ENCODE results near the gene HES5.
A peak's percentile ranks its signal among the peaks of the same experiment; 100 is the strongest.
"Not testable (repeated sequence)": the region's sequence is repeated elsewhere in the genome, so short reads cannot be mapped to it uniquely, and the experiment has no call there.

Gene HES5, protein sequence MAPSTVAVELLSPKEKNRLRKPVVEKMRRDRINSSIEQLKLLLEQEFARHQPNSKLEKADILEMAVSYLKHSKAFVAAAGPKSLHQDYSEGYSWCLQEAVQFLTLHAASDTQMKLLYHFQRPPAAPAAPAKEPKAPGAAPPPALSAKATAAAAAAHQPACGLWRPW

DNA sequence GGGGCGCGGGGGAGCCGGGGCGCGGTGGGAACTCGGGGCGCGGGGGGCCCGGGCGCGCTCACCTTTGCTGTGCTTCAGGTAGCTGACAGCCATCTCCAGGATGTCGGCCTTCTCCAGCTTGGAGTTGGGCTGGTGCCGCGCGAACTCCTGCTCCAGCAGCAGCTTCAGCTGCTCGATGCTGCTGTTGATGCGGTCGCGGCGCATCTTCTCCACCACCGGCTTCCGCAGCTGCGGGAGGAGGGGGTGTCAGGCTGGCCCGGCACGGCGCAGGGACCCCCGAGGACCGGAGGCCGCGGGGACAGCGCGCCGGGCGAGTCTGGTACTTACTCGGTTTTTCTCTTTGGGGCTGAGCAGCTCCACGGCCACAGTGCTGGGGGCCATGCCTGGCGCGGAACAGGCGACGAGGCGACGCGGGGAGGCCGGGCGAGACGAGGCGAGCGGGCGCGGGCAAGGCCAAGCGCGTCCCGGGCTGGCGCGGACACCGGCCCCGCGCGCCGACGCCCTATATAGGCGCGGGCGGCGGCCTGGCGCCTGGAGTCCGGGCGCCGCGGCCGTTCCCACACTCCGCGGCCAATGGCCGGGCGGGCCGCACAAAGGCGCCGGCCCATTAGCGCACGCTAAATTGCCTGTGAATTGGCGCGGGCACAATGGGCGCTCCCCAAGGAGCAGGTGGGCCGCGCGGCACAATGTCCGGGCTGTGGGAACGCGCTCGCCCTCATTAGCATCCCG lies at the start of gene HES5:
Gene HES5 (minus strand): TSS at position 480 of the 729 bp plus-strand sequence. CDS start 99 bp downstream, at position 381.
- peak; percentile 90 for DNase-seq (ENCODE audit: low spot score)

- no peak for DNase-seq (ENCODE audit: low spot score)
Observed at GRCh38 chr1:2578758-2579118, 48.7 kb upstream of the HES5 start.

- not testable (repeated sequence) for DNase-seq (ENCODE audit: low spot score)
Observed at GRCh38 chr1:2577565-2578075, 47.6 kb upstream of the HES5 start.

GRCh38 chr1:2575801-2576663 lies 46.0 kb upstream of the HES5 start:
- DNase-seq (ENCODE audit: low spot score), result no peak

DNA sequence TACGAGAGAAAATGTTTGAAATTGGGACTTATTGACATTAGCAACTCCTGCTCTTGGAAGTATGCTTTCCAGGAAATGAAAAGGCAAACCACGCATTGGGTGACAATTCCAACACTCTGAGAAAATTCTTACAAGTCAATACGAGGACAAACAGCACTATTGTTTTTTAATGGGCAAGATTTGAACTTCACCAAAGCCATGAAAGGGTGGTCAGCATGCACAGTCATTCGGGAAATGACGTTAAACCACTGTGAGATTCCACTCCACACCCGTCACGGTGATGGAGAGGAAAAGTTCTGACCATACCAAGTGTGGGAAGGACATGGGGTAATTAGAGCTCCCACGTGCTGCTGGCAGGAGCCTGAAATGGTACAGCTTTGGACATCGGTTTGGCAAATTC lies 44.3 kb upstream of the HES5 start:
- no peak for DNase-seq (ENCODE audit: low spot score)

DNA sequence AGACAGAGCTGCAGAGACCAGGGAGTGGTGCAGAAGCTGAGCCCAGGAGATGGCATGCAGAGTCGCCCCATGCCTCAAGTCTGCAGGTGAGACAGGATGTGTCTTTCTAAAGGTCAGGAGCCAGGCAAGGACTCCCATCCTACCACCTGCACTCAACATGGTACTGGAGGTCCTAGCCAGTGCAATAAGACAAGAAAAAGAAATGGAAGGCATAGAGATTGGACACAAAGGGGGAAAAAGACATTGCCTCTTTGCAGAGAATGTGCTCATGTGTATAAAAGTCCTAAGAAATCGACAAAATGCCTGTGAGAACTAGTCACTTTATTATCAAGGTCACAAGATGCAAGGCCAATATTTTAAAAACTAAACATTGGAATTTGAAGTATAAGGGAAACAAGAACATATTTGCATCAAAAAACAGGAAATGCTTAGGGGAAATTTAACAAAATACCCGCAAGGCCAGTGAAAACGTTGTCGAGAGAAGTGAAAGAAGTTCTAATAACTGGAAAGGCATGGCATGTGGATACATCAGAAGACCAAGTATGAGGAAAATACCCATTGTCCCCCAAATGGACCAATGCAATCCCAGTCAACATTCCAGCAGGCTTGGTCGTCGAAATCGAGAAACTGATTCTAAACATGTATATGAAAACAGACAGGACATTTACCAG lies 43.3 kb upstream of the HES5 start:
- no peak for DNase-seq (ENCODE audit: low spot score)

DNA sequence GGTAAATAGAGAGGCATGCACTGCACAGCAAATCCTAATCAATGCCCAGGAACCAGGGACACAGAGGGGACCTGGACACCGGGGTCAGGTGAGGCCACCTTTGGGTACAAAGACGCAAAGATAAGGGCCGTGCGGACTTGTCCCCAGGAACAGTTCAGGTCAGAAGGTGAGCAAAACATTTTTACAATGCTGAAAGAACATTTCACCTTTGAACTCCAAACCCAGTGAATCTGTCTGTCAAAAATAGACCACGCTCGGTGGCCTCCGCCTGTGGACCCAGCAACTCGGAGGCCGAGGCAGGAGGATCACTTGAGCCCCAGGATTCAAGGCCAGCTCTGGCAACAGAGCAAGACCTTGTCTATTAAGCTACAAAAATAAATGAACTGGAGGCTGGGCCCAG lies 41.3 kb upstream of the HES5 start:
- no peak for DNase-seq (ENCODE audit: low spot score)

DNA sequence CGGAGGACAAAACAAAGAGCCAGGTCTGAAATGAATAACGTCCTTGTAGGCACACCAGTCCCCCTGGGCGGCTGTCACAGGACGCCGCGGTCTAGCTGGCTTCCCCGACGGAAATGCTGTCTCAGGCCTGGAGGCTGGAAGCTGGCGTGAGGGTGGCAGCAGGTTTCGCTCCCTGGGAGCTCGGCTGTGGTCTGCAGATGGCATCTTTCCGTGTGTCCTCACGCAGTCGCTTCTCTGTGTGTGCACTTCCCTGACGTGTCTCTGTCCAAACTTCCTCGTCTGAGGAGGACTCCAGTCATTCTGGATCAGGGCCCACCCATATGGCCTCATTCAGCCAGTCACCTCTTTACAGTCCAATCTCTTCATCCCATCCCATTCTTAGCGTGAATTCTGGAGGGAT lies 40.3 kb upstream of the HES5 start:
- DNase-seq (ENCODE audit: low spot score), result no peak

GRCh38 chr1:2569703-2570102 lies 39.6 kb upstream of the HES5 start:
- DNase-seq (ENCODE audit: low spot score), result not testable (repeated sequence)

- no peak for DNase-seq (ENCODE audit: low spot score)
Observed at GRCh38 chr1:2569060-2569459, 39.0 kb upstream of the HES5 start.

- DNase-seq (ENCODE audit: low spot score), result not testable (repeated sequence)
Observed at GRCh38 chr1:2568187-2568816, 38.2 kb upstream of the HES5 start.

DNA sequence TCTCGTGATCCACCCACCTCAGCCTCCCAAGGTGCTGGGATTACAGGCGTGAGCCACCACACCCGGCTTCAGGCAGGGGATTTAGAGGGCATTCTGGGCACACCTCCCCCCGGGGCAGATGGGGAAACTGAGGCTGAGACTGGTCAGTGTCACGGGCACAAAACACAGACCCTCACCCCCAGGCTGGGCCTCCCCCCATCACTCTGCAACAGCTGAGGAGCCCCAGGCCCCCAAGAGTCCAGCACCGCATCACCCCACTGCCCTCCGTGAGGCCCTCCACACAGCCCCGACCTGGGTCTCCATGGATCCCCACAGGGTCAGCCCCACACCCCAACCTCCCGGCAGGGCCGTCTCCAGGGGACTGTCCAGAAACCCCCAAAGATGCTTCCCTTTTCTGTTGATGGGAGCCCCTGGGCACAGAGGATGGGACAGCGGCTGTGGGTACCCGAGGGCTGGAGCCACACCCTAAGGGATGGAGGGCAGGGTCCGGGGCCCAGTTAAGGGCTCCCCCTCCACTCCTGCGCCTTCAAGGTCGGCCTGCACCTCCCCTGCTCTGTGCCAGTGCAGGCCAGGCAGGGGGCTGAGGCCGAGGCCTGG lies 37.1 kb upstream of the HES5 start:
- DNase-seq (ENCODE audit: low spot score), result no peak

GRCh38 chr1:2566101-2567045 lies 36.3 kb upstream of the HES5 start:
- no peak for DNase-seq (ENCODE audit: low spot score)

DNA sequence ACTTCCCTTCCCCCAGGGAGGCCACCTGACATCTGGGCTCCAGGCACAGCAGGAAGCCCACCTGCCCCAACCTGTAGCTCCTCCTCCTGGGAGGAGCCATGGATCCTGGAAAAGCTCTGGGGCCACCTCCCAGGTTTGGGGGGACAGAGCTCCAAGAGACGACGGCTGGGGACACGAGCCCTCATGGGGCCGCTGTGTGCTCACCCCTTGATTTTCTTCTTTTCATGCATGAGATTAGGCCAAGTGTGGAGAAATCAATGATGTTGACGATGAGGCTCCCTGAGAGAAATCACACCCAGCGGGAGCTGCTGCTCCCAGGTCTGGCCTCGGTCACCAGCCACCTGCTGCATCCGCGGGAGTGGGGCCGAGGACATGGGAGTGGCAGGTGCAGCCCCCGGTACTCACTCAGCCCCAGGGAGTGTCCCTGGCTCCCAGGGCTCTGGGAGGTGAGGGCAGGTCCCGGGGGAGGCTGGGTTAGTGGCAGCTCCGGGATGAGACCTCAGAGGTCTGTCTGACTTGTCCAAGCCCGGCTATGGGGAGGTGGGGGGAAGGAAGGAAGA lies 34.8 kb upstream of the HES5 start:
- no peak for DNase-seq (ENCODE audit: low spot score)

DNA sequence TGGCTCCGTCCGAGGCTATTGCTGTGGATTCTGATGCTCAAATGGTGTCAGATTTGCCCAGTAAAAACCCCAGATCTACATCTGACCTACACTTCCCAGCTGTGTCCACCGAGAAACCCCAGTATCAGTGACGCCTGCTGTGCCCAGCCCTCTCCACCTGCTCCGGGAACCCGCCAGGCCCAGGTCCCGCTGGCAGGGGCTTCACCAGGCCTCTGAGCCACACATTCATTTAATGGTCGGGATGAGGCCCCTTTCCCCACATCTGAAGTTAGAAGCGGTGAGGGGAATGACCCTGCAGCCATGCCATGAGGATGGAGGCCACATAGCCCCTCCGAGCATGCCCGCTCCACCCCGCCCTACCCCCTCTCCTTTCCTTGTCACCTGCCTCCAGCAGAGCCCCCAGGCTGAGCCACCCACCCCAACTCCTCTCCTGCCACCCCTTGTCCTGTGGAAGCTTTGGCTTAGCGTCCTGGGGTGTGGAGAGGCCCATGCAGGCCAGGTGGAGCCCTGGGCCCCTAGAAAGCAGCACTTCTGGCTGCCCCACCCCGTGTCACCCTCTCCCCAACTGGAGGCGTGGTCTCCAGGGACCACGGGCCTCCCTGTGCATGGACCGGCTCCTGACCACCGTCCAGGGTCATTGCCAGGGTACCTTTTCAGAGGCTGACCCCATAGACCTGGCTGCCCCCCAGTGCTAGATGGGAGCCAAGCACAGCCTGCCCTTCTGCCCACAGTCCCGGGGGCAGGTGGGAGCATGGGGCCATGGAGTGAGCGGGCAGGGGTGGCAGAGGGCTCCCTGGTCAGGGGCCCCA lies 34.1 kb upstream of the HES5 start:
- no peak for DNase-seq (ENCODE audit: low spot score)

- no peak for DNase-seq (ENCODE audit: low spot score)
Observed at GRCh38 chr1:2563205-2563604, 33.1 kb upstream of the HES5 start.

- DNase-seq (ENCODE audit: low spot score), result no peak
Observed at GRCh38 chr1:2561898-2562895, 32.1 kb upstream of the HES5 start.

GRCh38 chr1:2561446-2561845 lies 31.4 kb upstream of the HES5 start:
- DNase-seq (ENCODE audit: low spot score), result no peak

Measured in ecto neural progenitor cell (in vitro differentiated cells).